ENCODE measurements around the gene MZT1. TPM values are rescaled to one million over a fixed set of nuclear protein-coding genes. Genes with fewer than 3 reads are reported as not detected.
"Not testable (repeated sequence)": the region's sequence is repeated elsewhere in the genome, so short reads cannot be mapped to it uniquely, and the experiment has no call there.

Gene MZT1
- total RNA-seq, 2 experiments from 2014 or later, result 14.7 to 20.0 TPM

DNA sequence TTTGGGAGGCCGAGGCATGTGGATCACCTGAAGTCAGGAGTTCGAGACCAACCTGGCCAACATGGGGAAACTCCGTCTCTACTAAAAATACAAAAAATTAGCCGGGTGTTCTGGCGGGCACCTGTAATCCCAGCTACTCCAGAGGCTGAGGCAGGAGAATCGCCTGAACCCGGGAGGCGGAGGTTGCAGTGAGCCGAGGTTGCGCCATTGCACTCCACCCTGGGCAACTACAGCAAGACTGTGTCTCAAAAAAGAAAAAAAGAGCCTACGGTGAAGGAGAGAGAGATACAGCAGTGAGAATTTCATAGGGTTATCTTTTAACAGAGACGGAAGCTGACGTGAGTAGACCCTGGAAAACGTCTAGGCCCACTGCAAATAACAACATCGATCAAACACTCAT lies 1.2 kb downstream of the MZT1 start:
- Mint-ChIP-seq H3K4me3 (peak overlapping the region; percentile 93), H3K36me3 (ENCODE audit: low read depth) (peaks cover 62% of the 10 kb centered on the region), H3K27ac (peak overlapping the region; percentile 91), H3K4me1 (peaks cover 53% of the 10 kb centered on the region)
- H3K27me3 Mint-ChIP-seq, CTCF ChIA-PET, POLR2A ChIA-PET, H3K9me3 Mint-ChIP-seq, DNase-seq: not testable (repeated sequence)

DNA sequence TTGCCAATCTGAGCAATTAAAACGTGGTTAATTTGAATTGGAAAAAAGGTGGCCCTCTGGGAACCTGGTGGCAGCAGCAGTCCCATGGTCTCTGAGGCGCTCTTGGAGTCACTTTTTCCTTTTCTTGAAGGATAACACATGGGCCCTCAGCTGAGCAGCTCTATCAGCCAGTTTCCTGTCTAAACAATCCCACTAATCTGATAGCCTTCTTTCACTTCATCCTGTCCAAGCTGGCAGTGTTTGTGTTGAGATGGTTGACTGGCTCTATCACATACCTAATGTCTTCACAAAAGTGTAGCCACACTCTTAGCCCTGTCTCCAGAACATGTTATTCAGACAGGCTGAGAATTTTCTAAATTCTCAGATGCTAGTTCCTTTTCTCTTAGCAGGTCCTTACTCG lies 10.7 kb downstream of the MZT1 start:
- Mint-ChIP-seq H3K9me3 (peaks cover 10% of the 10 kb centered on the region), H3K36me3 (ENCODE audit: low read depth) (peaks cover 86% of the 10 kb centered on the region), H3K27ac (no peak overlapping the region), H3K4me3 (no peak overlapping the region), H3K4me1 (peaks cover 16% of the 10 kb centered on the region), H3K27me3 (no peaks in the 10 kb centered on the region)
- no peak for DNase-seq
- CTCF ChIA-PET, result no interaction called here
- POLR2A ChIA-PET, result no interaction called here

DNA sequence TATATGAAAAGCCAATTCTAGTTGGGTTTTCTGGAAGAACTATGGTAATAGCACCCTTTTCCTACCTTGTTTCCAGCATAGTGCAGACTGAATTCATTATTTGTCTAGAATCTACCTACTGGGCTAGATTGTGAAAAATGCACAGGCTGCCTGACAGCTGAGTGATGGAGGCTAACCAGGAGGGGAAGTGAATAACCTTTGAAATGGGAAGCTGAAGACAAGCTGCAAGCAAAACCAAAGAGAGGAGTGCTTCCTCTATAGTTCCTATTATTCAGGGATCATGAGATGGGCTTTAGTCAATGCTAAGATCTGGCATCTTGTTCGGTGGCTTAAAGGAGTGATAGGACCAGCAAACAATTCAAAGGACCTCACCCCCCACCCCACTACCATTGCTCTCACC lies 26.9 kb downstream of the MZT1 start:
- CTCF ChIA-PET, result interaction anchor here (1.1 kb wide), 1 partner anchor 14 kb away, joined by 3 read pairs; no protein-coding TSS in a partner anchor
- H3K27me3 Mint-ChIP-seq, result peaks cover 2% of the 10 kb centered on the region

DNA sequence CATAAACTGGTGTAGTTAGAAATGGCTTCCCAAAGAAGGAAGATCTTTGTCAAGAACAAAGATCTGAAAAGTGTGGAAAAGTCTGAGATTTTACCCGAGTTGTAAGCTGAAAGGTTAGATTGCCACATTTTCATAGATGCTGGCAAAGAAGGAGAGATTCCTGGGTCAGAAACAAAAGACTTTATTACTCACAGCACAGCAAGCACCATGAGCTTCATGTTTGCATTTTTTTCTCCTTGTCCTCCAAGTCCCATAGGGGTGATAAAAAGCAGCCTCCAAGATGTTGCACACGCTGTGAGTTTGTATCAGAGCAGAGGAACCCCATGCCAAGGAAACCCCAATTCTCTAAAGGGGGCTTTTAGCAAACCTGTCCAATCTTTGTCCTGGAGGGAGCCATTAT lies 29.3 kb downstream of the MZT1 start:
- Mint-ChIP-seq H3K4me3 (no peak overlapping the region), H3K4me1 (no peaks in the 10 kb centered on the region), H3K27me3 (peaks cover 8% of the 10 kb centered on the region), H3K27ac (no peak overlapping the region), H3K9me3 (no peaks in the 10 kb centered on the region), H3K36me3 (ENCODE audit: low read depth) (no peaks in the 10 kb centered on the region)
- ChIA-PET POLR2A (no interaction called here), CTCF (interaction anchor here (0.6 to 1.0 kb wide), 2 partner anchors 20 to 329 kb away, joined by 3 to 4 read pairs; no protein-coding TSS in a partner anchor)
- no peak for DNase-seq

More for the DNA sequence above, 26.9 kb downstream of the MZT1 start:
- Mint-ChIP-seq H3K27ac (no peak overlapping the region), H3K4me3 (no peak overlapping the region), H3K36me3 (ENCODE audit: low read depth) (peaks cover 1% of the 10 kb centered on the region), H3K4me1 (no peaks in the 10 kb centered on the region), H3K9me3 (no peaks in the 10 kb centered on the region)
- DNase-seq, result no peak
- POLR2A ChIA-PET, result no interaction called here

DNA sequence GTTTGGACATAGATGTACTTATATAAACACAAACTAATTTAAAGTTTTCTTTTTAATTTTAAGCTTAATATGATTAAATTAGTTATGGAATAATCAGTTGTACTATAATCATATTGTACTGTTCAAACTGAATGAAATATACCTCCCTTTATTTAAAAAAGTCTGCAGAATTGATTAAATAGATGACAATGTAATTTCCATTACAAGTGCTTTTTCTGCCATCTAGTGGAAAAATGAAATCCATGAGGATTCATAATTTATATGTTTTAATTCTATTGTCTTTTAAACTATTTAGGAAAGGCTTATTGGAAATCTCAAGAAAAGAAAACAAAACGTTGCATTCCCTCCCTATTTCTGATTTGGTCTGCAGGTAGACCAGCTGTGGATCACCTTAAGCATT lies 30.9 kb downstream of the MZT1 start:
- H3K9me3 Mint-ChIP-seq, result no peaks in the 10 kb centered on the region
- no peak for DNase-seq
- H3K27ac Mint-ChIP-seq, result no peak overlapping the region
- H3K4me3 Mint-ChIP-seq, result no peak overlapping the region
- peaks cover 8% of the 10 kb centered on the region for H3K27me3 Mint-ChIP-seq
- CTCF ChIA-PET, result interaction anchor here (0.5 to 0.6 kb wide), 2 partner anchors 43 to 72 kb away, joined by 3 to 4 read pairs; no protein-coding TSS in a partner anchor
- H3K4me1 Mint-ChIP-seq, result no peaks in the 10 kb centered on the region
- H3K36me3 Mint-ChIP-seq (ENCODE audit: low read depth), result no peaks in the 10 kb centered on the region
- POLR2A ChIA-PET, result no interaction called here

DNA sequence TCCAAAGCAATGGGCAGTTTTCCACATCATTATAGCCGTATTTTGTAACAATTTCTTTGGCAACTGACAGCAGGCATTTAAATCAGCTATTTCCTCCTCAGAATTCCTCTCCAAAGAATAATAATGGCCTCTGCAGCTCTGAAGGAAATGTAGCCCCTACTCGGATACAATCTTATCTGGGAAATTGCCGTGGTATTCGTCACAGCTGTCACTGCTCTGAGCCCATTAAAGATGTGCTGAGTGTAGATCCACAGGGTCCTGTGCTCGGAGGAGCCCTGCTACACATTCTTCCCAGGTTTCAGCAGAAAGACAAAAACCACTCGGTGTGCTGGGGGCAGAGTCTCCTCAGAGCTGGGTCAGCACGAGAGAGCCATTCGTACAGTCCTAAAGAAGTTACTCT lies 33.1 kb downstream of the MZT1 start:
- ChIA-PET CTCF (no interaction called here), POLR2A (no interaction called here)
- Mint-ChIP-seq H3K27ac (no peak overlapping the region), H3K4me3 (no peak overlapping the region), H3K9me3 (no peaks in the 10 kb centered on the region), H3K4me1 (no peaks in the 10 kb centered on the region), H3K36me3 (ENCODE audit: low read depth) (no peaks in the 10 kb centered on the region), H3K27me3 (peaks cover 16% of the 10 kb centered on the region)
- no peak for DNase-seq

DNA sequence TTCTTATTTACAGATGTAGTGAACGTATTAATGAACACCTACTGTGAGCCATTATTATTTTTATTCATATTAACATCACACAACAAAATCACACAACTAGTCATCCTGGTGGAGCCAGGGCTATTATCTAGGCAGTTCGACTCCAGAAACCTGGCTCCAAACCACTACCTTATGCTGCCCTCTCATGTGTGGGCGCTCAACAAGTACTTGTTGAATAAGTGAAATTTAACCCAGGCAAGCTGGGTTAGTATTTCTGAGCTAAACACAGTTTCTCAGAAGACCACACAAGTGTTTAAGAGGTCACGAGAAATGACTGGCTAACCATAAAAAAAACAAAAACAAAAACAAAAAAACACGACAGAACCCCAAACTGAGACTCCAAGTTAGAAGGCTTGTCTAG lies 33.6 kb downstream of the MZT1 start:
- DNase-seq, result no peak
- H3K4me3 Mint-ChIP-seq, result no peak overlapping the region
- H3K36me3 Mint-ChIP-seq (ENCODE audit: low read depth), result no peaks in the 10 kb centered on the region
- H3K4me1 Mint-ChIP-seq, result no peaks in the 10 kb centered on the region
- no peak overlapping the region for H3K27ac Mint-ChIP-seq
- CTCF ChIA-PET, result no interaction called here
- no peaks in the 10 kb centered on the region for H3K9me3 Mint-ChIP-seq
- peaks cover 16% of the 10 kb centered on the region for H3K27me3 Mint-ChIP-seq
- POLR2A ChIA-PET, result no interaction called here

DNA sequence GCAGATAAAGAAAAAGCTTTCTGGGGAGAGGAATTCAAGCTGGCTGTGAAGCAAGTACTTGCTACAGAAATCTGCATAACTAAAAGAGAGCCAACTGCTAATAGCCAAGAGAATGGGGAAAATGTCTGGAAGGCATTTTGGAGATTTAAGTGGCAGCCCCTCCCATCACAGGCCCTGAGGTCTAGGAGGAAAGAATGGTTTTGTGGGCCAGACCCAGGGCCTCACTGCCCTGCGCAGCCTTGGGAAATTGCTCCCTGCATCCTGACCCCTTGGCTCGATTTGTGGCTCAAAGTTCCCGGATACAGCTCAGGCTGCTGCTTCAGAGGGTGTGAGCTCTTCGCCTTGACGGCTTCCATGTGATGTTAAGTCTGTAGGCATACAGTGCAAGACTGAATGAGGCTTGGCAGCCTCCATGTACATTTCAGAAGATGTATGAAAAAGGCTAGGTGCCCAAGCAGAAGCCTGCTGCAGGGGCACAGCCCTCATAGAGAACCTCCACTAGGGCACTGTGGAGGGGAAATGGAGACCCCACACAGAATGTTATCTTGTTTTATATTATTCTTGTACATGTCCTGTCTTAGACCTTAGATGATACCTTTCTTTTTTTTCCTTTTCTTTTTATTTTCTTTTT lies 34.4 kb downstream of the MZT1 start:
- no peak for DNase-seq
- Mint-ChIP-seq H3K36me3 (ENCODE audit: low read depth) (no peaks in the 10 kb centered on the region), H3K27ac (no peak overlapping the region), H3K4me1 (no peaks in the 10 kb centered on the region), H3K9me3 (no peaks in the 10 kb centered on the region), H3K4me3 (no peak overlapping the region), H3K27me3 (peaks cover 16% of the 10 kb centered on the region)
- ChIA-PET CTCF (no interaction called here), POLR2A (no interaction called here)

DNA sequence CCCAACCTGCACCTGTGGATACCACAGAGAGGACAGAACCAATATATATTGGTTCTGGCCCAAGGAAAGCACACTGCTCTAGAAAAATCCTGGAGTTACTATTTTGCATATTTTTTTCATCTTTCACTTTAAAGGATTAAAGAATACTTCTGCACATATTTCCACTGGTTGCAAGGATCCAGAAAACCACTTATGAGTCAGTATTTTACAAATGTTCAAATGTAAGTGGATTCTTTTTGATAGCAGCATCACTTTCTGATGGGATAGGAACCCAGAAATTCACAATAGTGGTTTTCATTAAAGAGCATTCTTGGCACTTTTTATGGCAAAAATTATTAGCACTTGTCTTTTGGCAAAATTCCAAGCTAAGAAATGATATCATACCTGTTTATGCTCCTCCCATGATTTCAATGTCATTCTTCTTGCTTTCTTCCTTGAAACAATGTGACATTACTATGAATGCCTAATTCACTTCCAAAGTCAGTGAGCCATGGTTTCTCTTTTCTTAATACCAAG lies 38.2 kb downstream of the MZT1 start:
- POLR2A ChIA-PET, result no interaction called here
- no peak for DNase-seq
- H3K9me3 Mint-ChIP-seq, result no peaks in the 10 kb centered on the region
- H3K36me3 Mint-ChIP-seq (ENCODE audit: low read depth), result no peaks in the 10 kb centered on the region
- no peak overlapping the region for H3K27ac Mint-ChIP-seq
- CTCF ChIA-PET, result no interaction called here
- H3K27me3 Mint-ChIP-seq, result peaks cover 8% of the 10 kb centered on the region
- H3K4me1 Mint-ChIP-seq, result no peaks in the 10 kb centered on the region
- no peak overlapping the region for H3K4me3 Mint-ChIP-seq

DNA sequence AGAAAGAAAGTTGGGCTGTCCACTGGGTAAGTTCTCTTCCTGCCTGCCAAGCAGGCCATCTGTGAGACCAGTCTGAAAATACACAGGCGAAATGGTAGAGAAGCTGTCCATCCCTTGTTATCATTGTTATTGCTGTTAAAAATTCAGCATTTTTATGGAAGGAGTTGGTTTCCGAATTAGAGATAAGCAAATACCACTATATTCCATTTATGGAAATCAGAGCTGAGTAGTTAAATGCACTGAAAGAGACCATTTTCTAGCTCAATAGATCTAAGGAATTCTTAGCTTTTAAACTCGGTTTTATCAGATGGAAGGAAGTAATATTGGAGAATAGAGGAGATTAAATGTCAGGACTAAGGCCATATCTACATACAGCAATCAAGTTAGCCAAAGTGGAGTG lies 40.7 kb downstream of the MZT1 start:
- Mint-ChIP-seq H3K4me3 (no peak overlapping the region), H3K4me1 (no peaks in the 10 kb centered on the region), H3K27ac (no peak overlapping the region), H3K36me3 (ENCODE audit: low read depth) (no peaks in the 10 kb centered on the region), H3K27me3 (peaks cover 8% of the 10 kb centered on the region), H3K9me3 (no peaks in the 10 kb centered on the region)
- CTCF ChIA-PET, result interaction anchor here (1.0 kb wide), 1 partner anchor 14 kb away, joined by 3 read pairs; no protein-coding TSS in a partner anchor
- POLR2A ChIA-PET, result no interaction called here
- DNase-seq, result no peak

DNA sequence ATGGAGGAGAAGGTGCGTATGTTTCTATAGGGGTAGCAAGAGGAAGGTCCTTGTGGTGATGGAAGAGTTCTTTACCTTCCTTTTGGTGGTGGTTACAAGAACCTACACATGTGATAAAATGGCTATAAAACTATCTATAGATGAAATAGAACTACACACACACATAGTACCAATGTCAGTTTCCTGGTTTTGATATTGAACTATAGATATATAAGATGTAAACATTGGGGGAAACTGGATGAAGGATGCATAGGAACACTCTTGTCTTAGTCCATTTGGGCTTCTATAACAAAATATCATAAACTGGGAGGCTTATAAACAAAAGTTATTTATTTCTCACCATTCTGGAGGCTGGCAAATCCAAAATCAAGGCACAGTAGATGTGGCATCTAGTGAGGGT lies 47.1 kb downstream of the MZT1 start:
- H3K27me3 Mint-ChIP-seq, result no peaks in the 10 kb centered on the region
- H3K9me3 Mint-ChIP-seq, result no peaks in the 10 kb centered on the region
- no peaks in the 10 kb centered on the region for H3K4me1 Mint-ChIP-seq
- no peak overlapping the region for H3K4me3 Mint-ChIP-seq
- DNase-seq, result no peak
- no peaks in the 10 kb centered on the region for H3K36me3 Mint-ChIP-seq (ENCODE audit: low read depth)
- ChIA-PET CTCF (no interaction called here), POLR2A (no interaction called here)
- H3K27ac Mint-ChIP-seq, result no peak overlapping the region

DNA sequence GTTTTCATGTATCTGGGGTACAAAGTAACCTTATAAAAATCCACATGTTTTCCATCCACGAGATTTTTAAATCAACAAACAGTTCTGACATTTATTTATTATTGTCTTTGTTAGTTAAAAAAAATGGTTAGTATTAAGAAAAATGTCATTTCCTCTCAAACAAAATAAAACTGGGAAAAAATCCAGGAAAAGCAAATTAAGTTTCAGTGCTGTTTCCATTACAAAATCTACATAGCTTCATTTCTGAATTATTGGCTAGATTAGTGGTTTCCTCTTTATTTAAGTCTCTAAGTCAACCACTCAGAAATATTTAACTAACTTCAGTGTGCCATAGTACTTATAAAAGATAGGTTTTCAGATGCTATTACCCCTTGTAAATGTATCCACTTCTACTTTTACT lies 49.1 kb downstream of the MZT1 start:
- no peak for DNase-seq

DNA sequence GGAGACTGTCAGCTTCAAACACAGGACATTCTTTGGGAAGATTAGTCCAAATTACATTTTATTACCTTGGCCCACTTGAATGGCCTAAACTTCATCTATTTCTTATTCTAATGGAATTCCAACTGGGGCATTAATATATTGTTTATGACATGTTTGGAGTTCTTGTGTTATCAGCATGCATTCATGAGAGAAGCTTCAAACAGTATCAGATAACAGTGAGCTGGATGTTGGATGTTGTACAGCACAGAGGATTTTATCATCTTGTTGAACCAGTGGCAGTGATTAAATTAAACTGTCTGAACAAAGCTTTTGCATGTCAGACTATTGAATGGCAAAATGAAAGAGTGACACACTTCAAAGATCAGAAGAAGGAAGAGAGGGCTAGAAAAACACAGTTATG lies 50.0 kb downstream of the MZT1 start:
- CTCF ChIA-PET, result interaction anchor here (1.9 kb wide), 1 partner anchor 21 kb away, joined by 4 read pairs; no protein-coding TSS in a partner anchor
- Mint-ChIP-seq H3K27me3 (no peaks in the 10 kb centered on the region), H3K36me3 (ENCODE audit: low read depth) (no peaks in the 10 kb centered on the region), H3K9me3 (peaks cover 3% of the 10 kb centered on the region), H3K4me1 (no peaks in the 10 kb centered on the region), H3K4me3 (no peak overlapping the region), H3K27ac (no peak overlapping the region)
- POLR2A ChIA-PET, result no interaction called here
- no peak for DNase-seq

More for the DNA sequence above, 49.1 kb downstream of the MZT1 start:
- ChIA-PET CTCF (interaction anchor here (1.9 kb wide), 1 partner anchor 20 kb away, joined by 4 read pairs; no protein-coding TSS in a partner anchor), POLR2A (no interaction called here)
- H3K4me3 Mint-ChIP-seq, result no peak overlapping the region
- no peaks in the 10 kb centered on the region for H3K4me1 Mint-ChIP-seq
- no peaks in the 10 kb centered on the region for H3K36me3 Mint-ChIP-seq (ENCODE audit: low read depth)
- no peaks in the 10 kb centered on the region for H3K27me3 Mint-ChIP-seq
- H3K9me3 Mint-ChIP-seq, result peaks cover 3% of the 10 kb centered on the region
- H3K27ac Mint-ChIP-seq, result no peak overlapping the region

DNA sequence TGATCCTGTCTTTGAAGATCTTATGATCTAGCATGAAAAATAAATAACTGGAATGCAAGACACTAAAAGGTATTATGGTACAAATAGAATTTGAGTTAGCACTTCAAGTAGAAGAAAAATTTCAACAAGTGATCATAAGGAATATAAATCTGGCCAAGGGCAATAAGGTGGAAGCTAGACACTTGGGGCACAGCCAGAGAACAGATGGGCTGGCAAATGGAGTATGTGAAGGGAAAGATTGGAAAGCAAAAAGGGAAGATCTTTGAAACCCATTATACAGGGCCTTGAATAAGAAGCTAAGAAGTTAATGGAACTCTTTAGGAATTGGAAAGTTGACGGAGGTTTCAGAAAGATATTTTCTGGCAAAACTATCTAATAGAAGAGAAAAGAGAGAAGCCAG lies 61.0 kb downstream of the MZT1 start:
- no peaks in the 10 kb centered on the region for H3K9me3 Mint-ChIP-seq
- peaks cover 11% of the 10 kb centered on the region for H3K27me3 Mint-ChIP-seq
- H3K27ac Mint-ChIP-seq, result no peak overlapping the region
- H3K4me1 Mint-ChIP-seq, result no peaks in the 10 kb centered on the region
- ChIA-PET POLR2A (no interaction called here), CTCF (no interaction called here)
- no peak for DNase-seq
- H3K36me3 Mint-ChIP-seq (ENCODE audit: low read depth), result no peaks in the 10 kb centered on the region
- H3K4me3 Mint-ChIP-seq, result no peak overlapping the region

All from activated CD4-positive, alpha-beta T cell treated with anti-CD3 and anti-CD28 coated beads, Interleukin-2, amount 10 ng/mL, durations not matched to agents 7 days and 5 days (primary cell).